Spleen (tissue), 11 donors: ENCODE data around the gene ADAM23. TPM values are rescaled to one million over a fixed set of nuclear protein-coding genes. Genes with fewer than 3 reads are reported as not detected.

Source experiments
- DNase-seq: peaks from one replicate; pipeline ENCODE4 v3.0.0-alpha.2; 2020
- H3K27ac ChIP-seq, 8 donors: fragments of 200-600 bp; sonication (generic) in 7 of 8; 1 replicate in 4 of 8; 2 replicates in 4 of 8; pipeline versions ENCODE4 v1.5.0 to v1.8.0; 2016 to 2021; ENCODE audit warnings: inconsistent platforms in 4 of 8, mild to moderate bottlenecking in 4 of 8, moderate library complexity in 1 of 8
- H3K27me3 ChIP-seq, 7 donors: fragments of 200-600 bp; sonication (generic) in 6 of 7; replicated peaks in 1 of 7; 1 replicate in 4 of 7; 2 replicates in 3 of 7; pipeline versions ENCODE4 v1.5.0 to v1.8.0; 2016 to 2021; ENCODE audit warnings: inconsistent platforms in 3 of 7, mild to moderate bottlenecking in 1 of 7
- H3K36me3 ChIP-seq, 6 donors: fragments of 200-600 bp; sonication (generic) in 5 of 6; 1 replicate in 4 of 6; 2 replicates in 2 of 6; pipeline versions ENCODE4 v1.5.0 to v1.8.0; 2016 to 2021; ENCODE audit warnings: inconsistent platforms in 2 of 6
- H3K4me1 ChIP-seq, 6 donors: fragments of 200-600 bp; sonication (generic) in 5 of 6; 1 replicate in 3 of 6; 2 replicates in 3 of 6; pipeline versions ENCODE4 v1.5.0 to v1.8.0; 2016 to 2021; ENCODE audit warnings: inconsistent platforms in 3 of 6
- H3K4me3 ChIP-seq, 8 donors: fragments of 200-600 bp; sonication (generic) in 7 of 8; 1 replicate in 4 of 8; 2 replicates in 4 of 8; pipeline versions ENCODE4 v1.5.0 to v1.8.0; 2016 to 2021; ENCODE audit warnings: inconsistent platforms in 4 of 8, mild to moderate bottlenecking in 4 of 8, moderate library complexity in 2 of 8
- H3K9me3 ChIP-seq, 8 donors: fragments of 200-600 bp; sonication (generic) in 7 of 8; 1 replicate in 4 of 8; 2 replicates in 4 of 8; pipeline versions ENCODE4 v1.5.0 to v1.8.0; 2016 to 2021; ENCODE audit warnings: inconsistent platforms in 4 of 8
- CTCF ChIP-seq, 11 experiments: fragments of 200-600 bp in 7 of 11; fragments of 450-650 bp in 4 of 11; sonication (generic) in 4 of 11; IDR thresholded peaks in 8 of 11; conservative IDR thresholded peaks in 3 of 11; 1 replicate in 7 of 11; 2 replicates in 4 of 11; pipeline versions ENCODE4 v1.4.0 to v1.8.0; 2016 to 2021; ENCODE audit warnings: antibody characterized with exemption in 11 of 11, inconsistent platforms in 4 of 11, mild to moderate bottlenecking in 1 of 11
- POLR2A ChIP-seq, 3 donors: fragments of 450-650 bp; IDR thresholded peaks; one replicate each; pipeline ENCODE4 v1.5.1; 2017; ENCODE audit warnings: antibody characterized with exemption in 3 of 3, mild to moderate bottlenecking in 1 of 3
- POLR2AphosphoS5 ChIP-seq, 3 donors: sonication (generic); formaldehyde crosslinking; IDR thresholded peaks; one replicate each; pipeline ENCODE4 v1.5.1; 2017; ENCODE audit warnings: antibody characterized with exemption in 3 of 3
- WGBS, 5 donors: extraction: QIAGEN DNeasy Blood & Tissue Kit in 3 of 5; methylation state at CpG; one replicate each; pipeline versions ENCODE4 v1.1.5 to v1.1.7; 2013 to 2018; 5-methylcytosine and 5-hydroxymethylcytosine counted together
- intact Hi-C: fragments of 100-400 bp; cut with DNase I; formaldehyde crosslinking; loops from one replicate; pipeline ENCODE4 v1.15.0; 2023; ENCODE audit warnings: low total_unique reads
- polyA plus RNA-seq, 3 donors: library from polyadenylated mRNA; stranded (reverse); fragments of 200-250 nt; gene quantifications; one replicate each; pipeline ENCODE4 v1.2.1, GENCODE V29; 2013
- total RNA-seq, 7 donors: library from RNA; depleted of rRNA in 3 of 7; stranded (reverse); fragments of >200 nt in 3 of 7; fragmentation: NEBNext Ultra II Directional in 4 of 7; extraction: Animal tissue kit (Norgen Biotek cat#: 25700) in 4 of 7; gene quantifications; one replicate each; pipeline versions ENCODE4 v1.1.0 to v1.2.1, GENCODE V29; 2016 to 2021
- donor health status: healthy with polysubstance abuse.
- donor health status: DM: no; HTN: no; CAD: no; lungs with moderate emphysema.
- donor health status: DM: no; HTN: no; CAD: no.
- donor health status: Bipolar disorder and iron deficiency.
- donor health status: healthy.
- donor health status: DM: no; HTN: no; CAD: no.
- donor health status: DM: yes; HTN: yes; CAD: no.

Gene ADAM23
- total and polyA plus RNA-seq, 10 donors = 0.32 to 2.2 (median 0.86) TPM

- no peak overlapping the region for H3K27ac ChIP-seq
- intact Hi-C loops = no loop called here
- DNase-seq = no peak
- TF ChIP-seq CTCF (IDR thresholded peaks at IDR 0.05 in 8 of 11, conservative IDR thresholded peaks at IDR 0.05 in 3 of 11) (no peak), POLR2A (IDR thresholded peaks at IDR 0.05) (no peak), POLR2AphosphoS5 (IDR thresholded peaks at IDR 0.05) (no peak)
- peaks cover 0 to 50% (median 23%) of the 10 kb centered on the region in 7 donors for H3K27me3 ChIP-seq
- 23 to 46% (median 33%) methylated on average over 2 of the region's 2 CpGs for WGBS, 5 donors
- H3K4me1 ChIP-seq = no peaks in the 10 kb centered on the region
- no peak overlapping the region for H3K4me3 ChIP-seq
- no peaks in the 10 kb centered on the region for H3K36me3 ChIP-seq
- H3K9me3 ChIP-seq = peaks cover 0 to 7% (median 0%) of the 10 kb centered on the region in 8 donors
These were observed 196.3 kb downstream of the ADAM23 start for GRCh38 chr2:206639636-206640035.

- intact Hi-C loops = no loop called here
- Histone ChIP-seq H3K27me3 (peaks cover 0 to 59% (median 23%) of the 10 kb centered on the region in 7 donors), H3K9me3 (peaks cover 0 to 7% (median 0%) of the 10 kb centered on the region in 8 donors), H3K36me3 (no peaks in the 10 kb centered on the region), H3K27ac (no peak overlapping the region), H3K4me3 (no peak overlapping the region), H3K4me1 (no peaks in the 10 kb centered on the region)
- TF ChIP-seq CTCF (IDR thresholded peaks at IDR 0.05 in 8 of 11, conservative IDR thresholded peaks at IDR 0.05 in 3 of 11) (no peak), POLR2AphosphoS5 (IDR thresholded peaks at IDR 0.05) (no peak), POLR2A (IDR thresholded peaks at IDR 0.05) (no peak)
- no peak for DNase-seq
- 38 to 54% (median 42%) methylated on average over 3 of the region's 3 CpGs for WGBS, 5 donors
These were observed 197.9 kb downstream of the ADAM23 start for GRCh38 chr2:206641226-206641625.

- H3K4me1 ChIP-seq = no peaks in the 10 kb centered on the region
- TF ChIP-seq POLR2AphosphoS5 (IDR thresholded peaks at IDR 0.05) (no peak), POLR2A (IDR thresholded peaks at IDR 0.05) (no peak), CTCF (IDR thresholded peaks at IDR 0.05 in 8 of 11, conservative IDR thresholded peaks at IDR 0.05 in 3 of 11) (no peak)
- no peak within 1 kb of the TSS for H3K27ac ChIP-seq
- peak within 1 kb of the TSS in 1 of 8 donors; percentile 7 for H3K4me3 ChIP-seq
- peaks cover 0 to 7% (median 0%) of the 10 kb centered on the region in 8 donors for H3K9me3 ChIP-seq
- no peaks in the 10 kb centered on the region for H3K36me3 ChIP-seq
- intact Hi-C loops = no loop called here
- WGBS, 5 donors = 9 to 19% (median 13%) methylated on average over 29 to 56 of the region's 56 CpGs
- DNase-seq = no peak
- H3K27me3 ChIP-seq = peaks cover 0 to 61% (median 23%) of the 10 kb centered on the region in 7 donors
These were observed 199.0 kb downstream of the ADAM23 start, which contains the start of gene FAM237A for GRCh38 chr2:206642075-206643025. TSS of gene FAM237A (plus strand) at chr2:206642487. CDS start at chr2:206644237, 1,750 bp downstream.

GRCh38 chr2:206647985-206648384 lies 204.7 kb downstream of the ADAM23 start:
- no peak for DNase-seq
- H3K4me3 ChIP-seq = no peak overlapping the region
- no peak overlapping the region for H3K27ac ChIP-seq
- intact Hi-C loops = no loop called here
- no peaks in the 10 kb centered on the region for H3K36me3 ChIP-seq
- no peaks in the 10 kb centered on the region for H3K9me3 ChIP-seq
- no peaks in the 10 kb centered on the region for H3K4me1 ChIP-seq
- TF ChIP-seq POLR2AphosphoS5 (IDR thresholded peaks at IDR 0.05) = no peak
- TF ChIP-seq CTCF (IDR thresholded peaks at IDR 0.05 in 8 of 11, conservative IDR thresholded peaks at IDR 0.05 in 3 of 11) = no peak
- TF ChIP-seq POLR2A (IDR thresholded peaks at IDR 0.05) = no peak
- H3K27me3 ChIP-seq = peaks cover 0 to 24% (median 1%) of the 10 kb centered on the region in 7 donors
- WGBS, 5 donors = 34 to 67% (median 48%) methylated on average over 1 of the region's 1 CpG
